ENCODE data around the gene CCDC88C.

CCDC88C gene

DNA sequence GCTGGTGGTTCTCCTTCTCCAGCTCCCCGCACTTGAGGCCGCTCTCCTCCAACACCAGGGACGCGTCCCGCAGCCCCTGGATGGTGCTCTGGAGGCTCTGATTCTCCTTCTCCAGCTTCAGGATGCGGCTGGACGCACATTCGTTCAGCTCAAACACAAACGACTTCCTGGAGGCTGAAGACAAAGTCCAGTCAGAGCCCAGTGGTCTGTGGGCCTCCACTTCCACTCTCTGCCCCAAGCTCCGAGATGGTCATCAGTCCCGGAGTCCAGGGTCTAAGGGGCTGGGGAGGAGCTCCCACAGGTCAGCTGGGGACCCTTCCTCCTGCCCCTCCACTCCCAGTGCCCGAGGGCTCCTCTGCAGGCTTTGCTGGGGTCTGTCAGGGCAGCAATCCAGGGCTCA, 96.5 kb downstream of the CCDC88C start:
- Histone ChIP-seq H3K36me3 (ENCODE audit: insufficient read depth, low read length) (peaks cover 93% of the 10 kb centered on the region), H3K9me2 (ENCODE audit: low read depth, low read length) (no peaks in the 10 kb centered on the region), H3F3A (ENCODE audit: insufficient read depth, low read length) (no peaks in the 10 kb centered on the region; the same call in 1 of the 2 replicates), H3K4me1 (ENCODE audit: insufficient read depth, low read length, severe bottlenecking) (peaks cover 45% of the 10 kb centered on the region), H2AFZ (ENCODE audit: low read length) (no peak overlapping the region), H4K20me1 (ENCODE audit: insufficient read depth, low read length) (no peaks in the 10 kb centered on the region), H3K9ac (ENCODE audit: low read length) (no peak overlapping the region), H3K27me3 (ENCODE audit: insufficient read depth, low read length) (no peaks in the 10 kb centered on the region), H3K4me2 (ENCODE audit: low read length) (no peak overlapping the region), H3K79me2 (ENCODE audit: insufficient read depth, low read length) (no peaks in the 10 kb centered on the region), H3K9me3 (ENCODE audit: low read length) (no peaks in the 10 kb centered on the region), H3K4me3 (ENCODE audit: low read depth, low read length, poor library complexity, severe bottlenecking) (no peak overlapping the region), H3K27ac (ENCODE audit: low read depth, low read length, poor library complexity, severe bottlenecking) (no peak overlapping the region)
- TF ChIP-seq, protein P1, sequence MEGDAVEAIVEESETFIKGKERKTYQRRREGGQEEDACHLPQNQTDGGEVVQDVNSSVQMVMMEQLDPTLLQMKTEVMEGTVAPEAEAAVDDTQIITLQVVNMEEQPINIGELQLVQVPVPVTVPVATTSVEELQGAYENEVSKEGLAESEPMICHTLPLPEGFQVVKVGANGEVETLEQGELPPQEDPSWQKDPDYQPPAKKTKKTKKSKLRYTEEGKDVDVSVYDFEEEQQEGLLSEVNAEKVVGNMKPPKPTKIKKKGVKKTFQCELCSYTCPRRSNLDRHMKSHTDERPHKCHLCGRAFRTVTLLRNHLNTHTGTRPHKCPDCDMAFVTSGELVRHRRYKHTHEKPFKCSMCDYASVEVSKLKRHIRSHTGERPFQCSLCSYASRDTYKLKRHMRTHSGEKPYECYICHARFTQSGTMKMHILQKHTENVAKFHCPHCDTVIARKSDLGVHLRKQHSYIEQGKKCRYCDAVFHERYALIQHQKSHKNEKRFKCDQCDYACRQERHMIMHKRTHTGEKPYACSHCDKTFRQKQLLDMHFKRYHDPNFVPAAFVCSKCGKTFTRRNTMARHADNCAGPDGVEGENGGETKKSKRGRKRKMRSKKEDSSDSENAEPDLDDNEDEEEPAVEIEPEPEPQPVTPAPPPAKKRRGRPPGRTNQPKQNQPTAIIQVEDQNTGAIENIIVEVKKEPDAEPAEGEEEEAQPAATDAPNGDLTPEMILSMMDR (IDR thresholded peaks at IDR 0.05; ENCODE audit: low read length): no peak
- TF ChIP-seq EZH2 (IDR thresholded peaks at IDR 0.05; ENCODE audit: borderline replicate concordance, low read length): no peak

DNA sequence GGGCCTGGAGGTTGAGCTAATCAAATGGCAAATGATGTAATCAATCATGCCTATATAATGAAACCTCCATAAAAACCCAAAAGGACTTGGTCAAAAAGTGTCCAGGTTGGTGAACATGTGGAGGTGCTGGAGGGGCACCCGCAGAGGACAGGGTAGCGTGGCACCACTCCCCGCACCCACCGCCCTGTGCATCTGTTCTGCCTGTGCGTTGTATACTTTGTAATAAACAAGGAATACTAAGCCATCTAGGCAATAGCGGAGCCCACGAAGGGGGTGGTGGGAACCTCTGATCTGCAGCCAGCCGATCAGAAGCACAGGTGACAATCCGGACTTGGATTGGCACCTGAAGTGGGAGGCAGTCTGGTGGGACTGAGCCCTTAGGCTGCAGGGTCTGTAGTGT, 97.4 kb downstream of the CCDC88C start:
- no peak overlapping the region for H2AFZ ChIP-seq (ENCODE audit: low read length)
- no peaks in the 10 kb centered on the region for H3F3A ChIP-seq (ENCODE audit: insufficient read depth, low read length)
- H3K9ac ChIP-seq (ENCODE audit: low read length): no peak overlapping the region
- H3K9me2 ChIP-seq (ENCODE audit: low read depth, low read length): no peaks in the 10 kb centered on the region
- peaks cover 52% of the 10 kb centered on the region for H3K4me1 ChIP-seq (ENCODE audit: insufficient read depth, low read length, severe bottlenecking)
- H3K36me3 ChIP-seq (ENCODE audit: insufficient read depth, low read length): peaks cover 91% of the 10 kb centered on the region
- no peak overlapping the region for H3K4me2 ChIP-seq (ENCODE audit: low read length)
- no peaks in the 10 kb centered on the region for H3K79me2 ChIP-seq (ENCODE audit: insufficient read depth, low read length)
- TF ChIP-seq EZH2 (IDR thresholded peaks at IDR 0.05; ENCODE audit: borderline replicate concordance, low read length): no peak
- TF ChIP-seq, protein P1 (IDR thresholded peaks at IDR 0.05; ENCODE audit: low read length): no peak
- H3K9me3 ChIP-seq (ENCODE audit: low read length): no peaks in the 10 kb centered on the region
- no peaks in the 10 kb centered on the region for H3K27me3 ChIP-seq (ENCODE audit: insufficient read depth, low read length)
- no peak overlapping the region for H3K4me3 ChIP-seq (ENCODE audit: low read depth, low read length, poor library complexity, severe bottlenecking)
- no peak overlapping the region for H3K27ac ChIP-seq (ENCODE audit: low read depth, low read length, poor library complexity, severe bottlenecking)
- H4K20me1 ChIP-seq (ENCODE audit: insufficient read depth, low read length): no peaks in the 10 kb centered on the region

DNA sequence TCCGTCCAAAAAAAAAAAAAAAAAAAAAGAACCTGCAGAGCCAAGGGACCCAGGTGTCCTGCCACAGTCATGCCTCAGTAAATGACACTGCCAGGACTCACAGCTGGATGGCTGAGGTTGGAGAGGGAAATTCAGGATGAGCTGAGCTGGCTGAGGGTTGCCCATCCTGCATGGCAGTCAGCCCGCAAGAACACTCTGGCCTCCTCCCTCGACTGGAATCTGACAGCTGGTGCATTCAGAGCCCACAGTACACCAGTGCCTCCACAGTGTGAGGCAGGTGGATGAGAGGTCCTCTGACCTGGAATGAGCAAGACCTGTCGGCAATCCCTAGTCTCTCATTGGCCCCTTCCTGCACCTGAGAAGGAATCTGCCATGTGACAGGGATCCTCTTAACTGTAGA, 98.7 kb downstream of the CCDC88C start:
- Histone ChIP-seq H3K9me3 (ENCODE audit: low read length) (no peaks in the 10 kb centered on the region), H3K79me2 (ENCODE audit: insufficient read depth, low read length) (no peaks in the 10 kb centered on the region), H3K4me1 (ENCODE audit: insufficient read depth, low read length, severe bottlenecking) (peaks cover 42% of the 10 kb centered on the region)

More for the DNA sequence above, 98.7 kb downstream of the CCDC88C start:
- Histone ChIP-seq H3F3A (ENCODE audit: insufficient read depth, low read length) (no peaks in the 10 kb centered on the region), H2AFZ (ENCODE audit: low read length) (no peak overlapping the region), H3K4me3 (ENCODE audit: low read depth, low read length, poor library complexity, severe bottlenecking) (no peak overlapping the region), H3K27ac (ENCODE audit: low read depth, low read length, poor library complexity, severe bottlenecking) (peak overlapping the region; percentile 19), H4K20me1 (ENCODE audit: insufficient read depth, low read length) (no peaks in the 10 kb centered on the region), H3K4me2 (ENCODE audit: low read length) (no peak overlapping the region), H3K9ac (ENCODE audit: low read length) (no peak overlapping the region), H3K36me3 (ENCODE audit: insufficient read depth, low read length) (peaks cover 93% of the 10 kb centered on the region), H3K27me3 (ENCODE audit: insufficient read depth, low read length) (no peaks in the 10 kb centered on the region), H3K9me2 (ENCODE audit: low read depth, low read length) (no peaks in the 10 kb centered on the region)
- TF ChIP-seq, protein P1 (IDR thresholded peaks at IDR 0.05; ENCODE audit: low read length): no peak
- TF ChIP-seq EZH2 (IDR thresholded peaks at IDR 0.05; ENCODE audit: borderline replicate concordance, low read length): no peak
